GM12874 (cell line): ENCODE measurements around the gene CNGA1.
A peak's percentile ranks its signal among the peaks of the same experiment; 100 is the strongest.

Source experiments
- CTCF ChIP-seq: IDR thresholded peaks from 2 replicates; pipeline ENCODE4 v1.5.1; 2011; ENCODE audit warnings: low read depth, mild to moderate bottlenecking, control low read depth, low read length, moderate library complexity; ENCODE audit not compliant: insufficient read depth

Gene CNGA1

GRCh38 chr4:47913861-47914219, 102.6 kb downstream of the CNGA1 start:
- 0 out of 2 replicates have a peak, but pooled peaks have one; percentile 2 for TF ChIP-seq CTCF

GRCh38 chr4:47913330-47913729, 103.2 kb downstream of the CNGA1 start:
- no peak for TF ChIP-seq CTCF

- TF ChIP-seq CTCF = no peak
These were observed 109.3 kb downstream of the CNGA1 start for GRCh38 chr4:47907089-47907646.

GRCh38 chr4:47899639-47900038, 116.8 kb downstream of the CNGA1 start:
- TF ChIP-seq CTCF = no peak

GRCh38 chr4:47891928-47892327, 124.6 kb downstream of the CNGA1 start:
- no peak for TF ChIP-seq CTCF
